H1 (cell line): Measurements from ENCODE around the gene ANXA5. TPM values are rescaled to one million over a fixed set of nuclear protein-coding genes. Genes with fewer than 3 reads are reported as not detected.

Experiments used
- CTCF ChIA-PET: fragments of 300-600 bp; sonication (Branson Sonifier 250); formaldehyde crosslinking; loops from one replicate; lab custom pipeline; 2021; ENCODE audit not compliant: partially characterized antibody; lab: Charles Lee
- POLR2A ChIA-PET: fragments of 300-600 bp; sonication (Branson Sonifier 250); formaldehyde crosslinking; loops from one replicate; lab custom pipeline; 2021; ENCODE audit warnings: inconsistent platforms; ENCODE audit not compliant: partially characterized antibody; lab: Charles Lee
- DNase-seq, 2 experiments: peaks; one replicate each; pipeline versions ENCODE4 v3.0.0 to v3.0.0-alpha.2; 2010 to 2022; ENCODE audit warnings: low spot score in 2 of 2, low read depth in 1 of 2, mixed read lengths in 1 of 2
- FAIRE-seq: peaks from 2 replicates; lab custom pipeline; 2011; peaks lifted over from hg19 to GRCh38; lab: Jason Lieb, UNC
- H2AFZ ChIP-seq: 2 replicates; pipeline ENCODE4 v1.8.1; 2012; ENCODE audit warnings: low read length, inconsistent platforms
- H2AK5ac ChIP-seq: 2 replicates; pipeline ENCODE4 v1.6.1; 2013; ENCODE audit warnings: low read depth, low read length
- H2BK120ac ChIP-seq: replicated peaks from 2 replicates; pipeline ENCODE3; 2013; ENCODE audit warnings: low read depth, low read length, inconsistent platforms
- H2BK12ac ChIP-seq: 2 replicates; pipeline ENCODE4 v1.6.1; 2013; ENCODE audit warnings: low read depth, low read length
- H2BK15ac ChIP-seq: 2 replicates; pipeline ENCODE4 v1.6.1; 2013; ENCODE audit warnings: low read length
- H2BK20ac ChIP-seq: 2 replicates; pipeline ENCODE4 v1.6.1; 2013; ENCODE audit warnings: low read length
- H2BK5ac ChIP-seq: 2 replicates; pipeline ENCODE4 v1.6.1; 2013; ENCODE audit warnings: low read depth, low read length
- H3K14ac ChIP-seq: 2 replicates; pipeline ENCODE4 v1.6.1; 2013; ENCODE audit warnings: inconsistent platforms; ENCODE audit not compliant: insufficient read length
- H3K18ac ChIP-seq: 2 replicates; pipeline ENCODE4 v1.6.1; 2013; ENCODE audit warnings: low read length; ENCODE audit errors: extremely low read depth
- H3K23ac ChIP-seq: 2 replicates; pipeline ENCODE4 v1.6.1; 2013; ENCODE audit warnings: inconsistent platforms; ENCODE audit not compliant: insufficient read length
- H3K23me2 ChIP-seq: 2 replicates; pipeline ENCODE4 v1.6.1; 2013; ENCODE audit warnings: low read depth, low read length
- H3K27ac ChIP-seq: 2 replicates; pipeline ENCODE4 v1.6.1; 2011; ENCODE audit warnings: low read depth, low read length, inconsistent platforms
- H3K27me3 ChIP-seq, 4 experiments: replicated peaks in 1 of 4; 1 replicate in 1 of 4; 2 replicates in 3 of 4; pipeline versions ENCODE4 v1.6.1 to v1.8.1; 2011 to 2013; ENCODE audit warnings: low read length in 3 of 4, mild to moderate bottlenecking in 3 of 4, inconsistent platforms in 2 of 4, mixed read lengths in 2 of 4, moderate library complexity in 1 of 4; ENCODE audit not compliant: control insufficient read depth in 3 of 4, insufficient read depth in 3 of 4; ENCODE audit errors: extremely low read depth in 1 of 4
- H3K36me3 ChIP-seq, 4 experiments: 2 replicates each; pipeline versions ENCODE4 v1.6.1 to v1.8.1; 2011 to 2013; ENCODE audit warnings: mild to moderate bottlenecking in 4 of 4, low read length in 3 of 4, moderate library complexity in 2 of 4, control low read depth in 1 of 4, inconsistent platforms in 1 of 4; ENCODE audit not compliant: insufficient read depth in 4 of 4, control insufficient read depth in 2 of 4
- H3K4ac ChIP-seq: replicated peaks from 2 replicates; pipeline ENCODE3; 2013; ENCODE audit warnings: low read length, low read depth, mixed read lengths, inconsistent platforms; ENCODE audit not compliant: insufficient read length
- H3K4me1 ChIP-seq, 4 experiments: replicated peaks in 1 of 4; 1 replicate in 1 of 4; 2 replicates in 3 of 4; pipeline versions ENCODE4 v1.6.1 to v1.8.1; 2011 to 2013; ENCODE audit warnings: low read length in 3 of 4, inconsistent platforms in 2 of 4, mixed read lengths in 1 of 4; ENCODE audit not compliant: insufficient read depth in 4 of 4, control insufficient read depth in 3 of 4
- H3K4me2 ChIP-seq, 2 experiments: 2 replicates each; pipeline versions ENCODE4 v1.6.1 to v1.8.1; 2011 to 2013; ENCODE audit warnings: low read depth in 2 of 2, low read length in 2 of 2, control low read depth in 1 of 2, inconsistent platforms in 1 of 2, mild to moderate bottlenecking in 1 of 2; ENCODE audit not compliant: insufficient read depth in 1 of 2
- H3K4me3 ChIP-seq, 4 experiments: fragments of 200-600, 300-600 bp in 1 of 4; sonication (generic), shearing (Covaris generic), sonication (Bioruptor Twin) in 1 of 4; 2 replicates each; pipeline versions ENCODE4 v1.5.1 to v1.8.1; 2011 to 2016; ENCODE audit warnings: low read length in 4 of 4, low read depth in 3 of 4, control low read depth in 2 of 4, inconsistent platforms in 2 of 4, mild to moderate bottlenecking in 2 of 4, mixed read lengths in 1 of 4, moderate library complexity in 1 of 4; ENCODE audit not compliant: insufficient read depth in 2 of 4; ENCODE audit errors: extremely low read depth in 1 of 4
- H3K56ac ChIP-seq: replicated peaks from 2 replicates; pipeline ENCODE3; 2013; ENCODE audit warnings: low read depth, mild to moderate bottlenecking, mixed read lengths, low read length, inconsistent platforms; ENCODE audit not compliant: insufficient read length
- H3K79me1 ChIP-seq: 2 replicates; pipeline ENCODE4 v1.6.1; 2013; ENCODE audit warnings: low read depth, low read length, control low read depth
- H3K79me2 ChIP-seq, 2 experiments: 2 replicates each; pipeline versions ENCODE4 v1.6.1 to v1.8.1; 2012 to 2013; ENCODE audit warnings: low read length in 2 of 2, mild to moderate bottlenecking in 2 of 2, inconsistent platforms in 1 of 2; ENCODE audit not compliant: insufficient read depth in 2 of 2, control insufficient read depth in 1 of 2
- H3K9ac ChIP-seq, 4 experiments: replicated peaks in 1 of 4; 1 replicate in 1 of 4; 2 replicates in 3 of 4; pipeline versions ENCODE4 v1.6.1 to v1.8.1; 2011 to 2013; ENCODE audit warnings: low read depth in 3 of 4, low read length in 3 of 4, control low read depth in 2 of 4, mild to moderate bottlenecking in 2 of 4, moderate library complexity in 2 of 4, inconsistent platforms in 1 of 4; ENCODE audit errors: extremely low read depth in 1 of 4
- H3K9me3 ChIP-seq, 2 experiments: 2 replicates each; pipeline versions ENCODE4 v1.6.1 to v1.8.1; 2012 to 2013; ENCODE audit warnings: mild to moderate bottlenecking in 2 of 2, moderate library complexity in 2 of 2, control low read depth in 1 of 2, inconsistent platforms in 1 of 2, low read depth in 1 of 2, low read length in 1 of 2, mixed read lengths in 1 of 2; ENCODE audit not compliant: insufficient read depth in 2 of 2
- H4K20me1 ChIP-seq, 2 experiments: replicated peaks in 1 of 2; 2 replicates each; pipeline versions ENCODE3 to v1.8.1; 2011 to 2013; ENCODE audit warnings: inconsistent platforms in 2 of 2, low read length in 2 of 2, mild to moderate bottlenecking in 1 of 2; ENCODE audit not compliant: insufficient read depth in 2 of 2, control insufficient read depth in 1 of 2
- H4K5ac ChIP-seq: 2 replicates; pipeline ENCODE4 v1.6.1; 2013; ENCODE audit warnings: low read length, low read depth, mixed read lengths, inconsistent platforms; ENCODE audit not compliant: insufficient read length
- H4K8ac ChIP-seq: 2 replicates; pipeline ENCODE4 v1.8.0; 2013; ENCODE audit warnings: mild to moderate bottlenecking, moderate library complexity, low read length, inconsistent platforms; ENCODE audit not compliant: insufficient read depth; ENCODE audit errors: extremely low read depth
- H4K91ac ChIP-seq: replicated peaks from 2 replicates; pipeline ENCODE3; 2013; ENCODE audit warnings: low read length, mixed read lengths, inconsistent platforms; ENCODE audit not compliant: insufficient read length
- CREB1 ChIP-seq: IDR thresholded peaks from 2 replicates; pipeline ENCODE4 v1.6.1; 2012; ENCODE audit warnings: inconsistent platforms
- EGR1 ChIP-seq: IDR thresholded peaks from 2 replicates; pipeline ENCODE4 v1.6.1; 2011; ENCODE audit warnings: low read depth, low read length, borderline replicate concordance
- GABPA ChIP-seq: IDR thresholded peaks from 2 replicates; pipeline ENCODE4 v1.6.1; 2011; ENCODE audit warnings: mild to moderate bottlenecking, low read length, moderate library complexity, borderline replicate concordance; ENCODE audit not compliant: insufficient read depth
- JUN ChIP-seq: IDR thresholded peaks from 2 replicates; pipeline ENCODE4 v1.6.1; 2011; ENCODE audit warnings: low read depth, mild to moderate bottlenecking, improper control_type of control experiment, low read length
- RBBP5 ChIP-seq: IDR thresholded peaks from 2 replicates; pipeline ENCODE4 v1.7.1; 2012; ENCODE audit warnings: low read depth, mild to moderate bottlenecking, inconsistent platforms, low read length, moderate library complexity, borderline replicate concordance
- RNF2 ChIP-seq: fragments of 200-900, 300-1000 bp; sonication (generic); IDR thresholded peaks from 2 replicates; pipeline ENCODE4 v1.7.1; 2016; ENCODE audit warnings: borderline replicate concordance, low read depth, mild to moderate bottlenecking, antibody characterized with exemption, low read length; ENCODE audit not compliant: poor library complexity, severe bottlenecking; ENCODE audit errors: missing control alignments
- SAP30 ChIP-seq: fragments of 300-600 bp; sonication (generic); IDR thresholded peaks from 2 replicates; pipeline ENCODE4 v1.7.1; 2012; ENCODE audit warnings: low read length, moderate library complexity, mild to moderate bottlenecking, inconsistent platforms; ENCODE audit not compliant: insufficient read depth, insufficient replicate concordance
- SIN3A ChIP-seq, 2 experiments: IDR thresholded peaks in 1 of 2; conservative IDR thresholded peaks in 1 of 2; 2 replicates each; pipeline ENCODE4 v1.6.1; 2011 to 2012; ENCODE audit warnings: low read length in 2 of 2, improper control_type of control experiment in 1 of 2, low read depth in 1 of 2, mild to moderate bottlenecking in 1 of 2
- TEAD4 ChIP-seq: IDR thresholded peaks from 2 replicates; pipeline ENCODE4 v1.6.1; 2012; ENCODE audit warnings: low read depth, low read length, inconsistent platforms, mixed read lengths
- ZNF274 ChIP-seq: IDR thresholded peaks from 2 replicates; pipeline ENCODE4 v1.7.0; 2012; ENCODE audit warnings: low read length, borderline replicate concordance; ENCODE audit errors: extremely low read depth
- WGBS, 2 experiments: shearing (Covaris generic) in 1 of 2; methylation state at CpG; one replicate each; pipeline versions ENCODE4 v1.1.6 to v1.1.7; 2013 to 2015; ENCODE audit warnings: low lambda C conversion rate in 2 of 2, mixed read lengths in 2 of 2, inconsistent platforms in 1 of 2, low coverage in 1 of 2, missing lambda C conversion rate in 1 of 2; ENCODE audit not compliant: insufficient replicate concordance in 2 of 2, insufficient coverage in 1 of 2, insufficient read length in 1 of 2; ENCODE audit errors: extremely low coverage in 1 of 2, missing lambda C conversion rate in 1 of 2; 5-methylcytosine and 5-hydroxymethylcytosine counted together
- polyA plus RNA-seq, 7 experiments: library from polyadenylated mRNA; depleted of rRNA in 3 of 7; stranded (reverse) in 5 of 7; unstranded in 2 of 7; fragments of >200 nt in 5 of 7; fragments of 200-250 nt in 2 of 7; gene quantifications; 1 replicate in 5 of 7; 2 replicates in 1 of 7; 4 replicates in 1 of 7; pipeline versions ENCODE4 v1.2.1 to v1.2.3, GENCODE V29; 2011 to 2013; ENCODE audit warnings: missing spikeins in 2 of 7, mixed read lengths in 2 of 7
- total RNA-seq: library from RNA; stranded (reverse); fragmentation: NEBNext Ultra II Directional; extraction: Animal tissue kit (Norgen Biotek cat#: 25700); gene quantifications from 2 replicates; pipeline ENCODE4 v1.2.1, GENCODE V29; 2021
- TF ChIP-seq, protein P1 (sequence below), 3 experiments: IDR thresholded peaks; 1 replicate in 2 of 3; 2 replicates in 1 of 3; pipeline versions ENCODE4 v1.5.1 to v1.6.1; 2011; ENCODE audit warnings: low read length in 3 of 3, mild to moderate bottlenecking in 3 of 3, inconsistent platforms in 2 of 3, low read depth in 1 of 3, moderate library complexity in 1 of 3; ENCODE audit not compliant: insufficient read depth in 1 of 3; ENCODE audit errors: control extremely low read depth in 1 of 3

The ANXA5 gene
- total and polyA plus RNA-seq, 2 of the 8 experiments (the other 6 are each of a cell fraction or from before 2014, with no cell fraction given) = 213 to 221 TPM

- no peak overlapping the region for H2BK12ac ChIP-seq
- no peak overlapping the region for H2BK120ac ChIP-seq
- no peak overlapping the region for H4K5ac ChIP-seq
- H3K18ac ChIP-seq = no peak overlapping the region
- H3K79me2 ChIP-seq = no peaks in the 10 kb centered on the region
- WGBS, 2 experiments = 92 to 100% methylated on average over 1 to 3 of the region's 3 CpGs
- no peak overlapping the region for H3K4me3 ChIP-seq
- H2BK20ac ChIP-seq = no peak overlapping the region
- H3K23me2 ChIP-seq = no peaks in the 10 kb centered on the region
- H4K20me1 ChIP-seq = no peaks in the 10 kb centered on the region
- no peak overlapping the region for H2BK15ac ChIP-seq
- CTCF ChIA-PET = interaction anchor here (1.0 to 5.0 kb wide), 7 partner anchors 9 to 462 kb away, joined by 3 to 33 read pairs (median 5); no protein-coding TSS in a partner anchor
- H2AK5ac ChIP-seq = no peak overlapping the region
- H3K9ac ChIP-seq = no peak overlapping the region
- H3K56ac ChIP-seq = no peak overlapping the region
- H3K14ac ChIP-seq = no peak overlapping the region
- H3K4me2 ChIP-seq = no peak overlapping the region
- H3K27me3 ChIP-seq = no peaks in the 10 kb centered on the region
- no peaks in the 10 kb centered on the region for H3K79me1 ChIP-seq
- H4K91ac ChIP-seq = no peak overlapping the region
- no peak overlapping the region for H3K4ac ChIP-seq
- H4K8ac ChIP-seq = no peak overlapping the region
- H3K9me3 ChIP-seq = no peaks in the 10 kb centered on the region
- H2AFZ ChIP-seq = no peak overlapping the region
- no peak overlapping the region for H3K23ac ChIP-seq
- no peaks in the 10 kb centered on the region for H3K36me3 ChIP-seq
- no peaks in the 10 kb centered on the region for H3K4me1 ChIP-seq
- H3K27ac ChIP-seq = no peak overlapping the region
- DNase-seq (no peak), FAIRE-seq (no peak)
- no peak overlapping the region for H2BK5ac ChIP-seq
- POLR2A ChIA-PET = no interaction called here
- TF ChIP-seq SAP30 = no peak
- TF ChIP-seq ZNF274 = no peak
- TF ChIP-seq GABPA = no peak
- no peak for TF ChIP-seq SIN3A (conservative IDR thresholded peaks at IDR 0.05 in 1 of 2, IDR thresholded peaks at IDR 0.05 in 1 of 2; ENCODE audit: low read depth in 1 of 2, low read length in 2 of 2)
- no peak for TF ChIP-seq RBBP5
- no peak for TF ChIP-seq JUN
- TF ChIP-seq CREB1 = no peak
- TF ChIP-seq, protein P1, sequence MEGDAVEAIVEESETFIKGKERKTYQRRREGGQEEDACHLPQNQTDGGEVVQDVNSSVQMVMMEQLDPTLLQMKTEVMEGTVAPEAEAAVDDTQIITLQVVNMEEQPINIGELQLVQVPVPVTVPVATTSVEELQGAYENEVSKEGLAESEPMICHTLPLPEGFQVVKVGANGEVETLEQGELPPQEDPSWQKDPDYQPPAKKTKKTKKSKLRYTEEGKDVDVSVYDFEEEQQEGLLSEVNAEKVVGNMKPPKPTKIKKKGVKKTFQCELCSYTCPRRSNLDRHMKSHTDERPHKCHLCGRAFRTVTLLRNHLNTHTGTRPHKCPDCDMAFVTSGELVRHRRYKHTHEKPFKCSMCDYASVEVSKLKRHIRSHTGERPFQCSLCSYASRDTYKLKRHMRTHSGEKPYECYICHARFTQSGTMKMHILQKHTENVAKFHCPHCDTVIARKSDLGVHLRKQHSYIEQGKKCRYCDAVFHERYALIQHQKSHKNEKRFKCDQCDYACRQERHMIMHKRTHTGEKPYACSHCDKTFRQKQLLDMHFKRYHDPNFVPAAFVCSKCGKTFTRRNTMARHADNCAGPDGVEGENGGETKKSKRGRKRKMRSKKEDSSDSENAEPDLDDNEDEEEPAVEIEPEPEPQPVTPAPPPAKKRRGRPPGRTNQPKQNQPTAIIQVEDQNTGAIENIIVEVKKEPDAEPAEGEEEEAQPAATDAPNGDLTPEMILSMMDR (IDR thresholded peaks at IDR 0.05; ENCODE audit: control extremely low read depth in 1 of 3, insufficient read depth in 1 of 3, low read depth in 1 of 3, low read length in 3 of 3) = no peak
- TF ChIP-seq RNF2 = no peak
- TF ChIP-seq TEAD4 = no peak
- no peak for TF ChIP-seq EGR1
These were observed 42.0 kb downstream of the ANXA5 start for GRCh38 chr4:121654738-121655137.
